SIG-M5 treated with dmso at 0.1 percent for 504 hours (cell line): ENCODE data around the gene UVSSA.

Source experiments
- DNase-seq: peaks from one replicate; lab custom pipeline; 2025; ENCODE audit not compliant: unreplicated experiment; lab: John Stamatoyannopoulos, UW

The UVSSA gene, protein sequence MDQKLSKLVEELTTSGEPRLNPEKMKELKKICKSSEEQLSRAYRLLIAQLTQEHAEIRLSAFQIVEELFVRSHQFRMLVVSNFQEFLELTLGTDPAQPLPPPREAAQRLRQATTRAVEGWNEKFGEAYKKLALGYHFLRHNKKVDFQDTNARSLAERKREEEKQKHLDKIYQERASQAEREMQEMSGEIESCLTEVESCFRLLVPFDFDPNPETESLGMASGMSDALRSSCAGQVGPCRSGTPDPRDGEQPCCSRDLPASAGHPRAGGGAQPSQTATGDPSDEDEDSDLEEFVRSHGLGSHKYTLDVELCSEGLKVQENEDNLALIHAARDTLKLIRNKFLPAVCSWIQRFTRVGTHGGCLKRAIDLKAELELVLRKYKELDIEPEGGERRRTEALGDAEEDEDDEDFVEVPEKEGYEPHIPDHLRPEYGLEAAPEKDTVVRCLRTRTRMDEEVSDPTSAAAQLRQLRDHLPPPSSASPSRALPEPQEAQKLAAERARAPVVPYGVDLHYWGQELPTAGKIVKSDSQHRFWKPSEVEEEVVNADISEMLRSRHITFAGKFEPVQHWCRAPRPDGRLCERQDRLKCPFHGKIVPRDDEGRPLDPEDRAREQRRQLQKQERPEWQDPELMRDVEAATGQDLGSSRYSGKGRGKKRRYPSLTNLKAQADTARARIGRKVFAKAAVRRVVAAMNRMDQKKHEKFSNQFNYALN

GRCh38 chr4:1346781-1347409, at the start of gene UVSSA:
UVSSA (plus strand) TSS chr4:1347208; CDS start chr4:1348092, 884 bp downstream.
- peak; percentile 95 for DNase-seq

GRCh38 chr4:1297456-1298325, 49.3 kb upstream of the UVSSA start:
- DNase-seq = no peak

GRCh38 chr4:1298461-1298860, 48.5 kb upstream of the UVSSA start:
- DNase-seq = no peak

DNA sequence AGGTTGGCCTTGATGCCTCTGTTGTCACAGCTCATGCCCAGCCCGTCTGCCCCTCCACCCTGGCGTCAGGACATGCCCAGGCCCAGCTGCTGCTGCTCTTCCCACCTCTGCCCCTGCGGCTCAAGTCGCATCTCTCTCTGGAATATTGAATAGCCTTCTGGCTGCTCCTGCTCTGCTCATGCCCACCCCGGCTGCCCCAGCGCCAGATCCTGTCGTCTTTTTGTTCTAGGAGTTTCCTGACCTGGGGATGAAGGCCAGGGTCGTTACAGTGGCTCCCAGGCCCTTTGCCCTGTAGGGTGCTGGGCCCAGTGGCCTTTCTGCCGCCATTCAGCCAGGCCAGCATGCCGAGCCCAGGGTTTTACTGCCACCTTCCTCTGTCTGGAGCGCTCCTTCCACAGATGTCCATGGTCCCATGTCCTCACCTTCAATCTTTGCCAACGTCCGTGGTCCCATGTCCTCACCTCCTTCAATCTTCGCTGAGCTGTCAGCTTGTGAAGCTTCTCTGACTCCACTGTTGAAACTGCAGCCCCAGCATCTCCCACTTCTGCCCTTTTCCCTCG, 47.6 kb upstream of the UVSSA start:
- no peak for DNase-seq

DNA sequence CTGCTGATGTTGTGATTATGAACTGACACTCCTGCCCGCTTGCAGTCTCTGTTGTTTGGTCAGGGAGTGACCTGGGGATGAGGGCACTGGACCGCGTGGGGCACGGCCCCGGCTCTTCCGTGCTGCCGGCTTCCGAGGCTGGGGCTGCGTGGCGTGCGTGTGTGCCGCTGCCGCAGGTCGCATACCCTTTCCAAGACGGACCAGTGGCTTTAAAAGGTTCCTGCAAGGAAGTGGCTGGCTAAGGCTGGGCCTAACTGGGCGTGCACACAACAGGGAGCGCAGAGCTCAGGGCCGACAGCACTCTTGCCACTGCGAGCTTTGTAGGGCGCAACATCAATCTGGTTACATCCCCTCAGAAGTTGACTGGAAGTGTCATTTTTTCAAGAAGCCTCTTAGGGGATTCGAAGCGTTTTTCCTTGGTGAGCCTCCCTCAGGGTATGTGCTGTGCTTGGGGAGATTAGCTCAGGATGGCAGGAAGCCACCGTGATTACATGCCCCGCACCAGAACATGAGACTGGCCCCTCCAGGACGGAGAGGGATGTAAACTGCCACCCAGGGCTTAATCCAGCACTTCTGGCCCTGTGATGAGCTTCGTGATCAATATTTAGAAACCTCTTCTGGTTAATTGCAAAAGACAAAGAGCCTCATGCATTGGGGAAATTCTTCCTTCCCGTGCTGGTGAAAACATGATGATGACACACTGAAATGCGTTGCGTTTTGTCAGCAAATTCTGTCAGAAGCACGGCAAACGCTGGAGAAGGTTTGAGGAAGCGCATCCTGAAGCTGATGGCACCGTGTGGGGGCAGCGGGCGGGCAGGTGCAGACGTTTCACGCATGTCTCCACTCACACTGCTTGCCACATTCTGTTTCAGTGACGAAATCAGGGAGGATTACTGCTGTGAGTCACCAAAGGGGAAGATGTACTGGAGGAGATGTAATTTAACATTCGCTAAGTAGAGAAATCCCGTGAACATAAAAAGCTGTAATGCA, 46.2 kb upstream of the UVSSA start:
- DNase-seq = peak; percentile 98

GRCh38 chr4:1302159-1302558, 44.8 kb upstream of the UVSSA start:
- DNase-seq = no peak

DNA sequence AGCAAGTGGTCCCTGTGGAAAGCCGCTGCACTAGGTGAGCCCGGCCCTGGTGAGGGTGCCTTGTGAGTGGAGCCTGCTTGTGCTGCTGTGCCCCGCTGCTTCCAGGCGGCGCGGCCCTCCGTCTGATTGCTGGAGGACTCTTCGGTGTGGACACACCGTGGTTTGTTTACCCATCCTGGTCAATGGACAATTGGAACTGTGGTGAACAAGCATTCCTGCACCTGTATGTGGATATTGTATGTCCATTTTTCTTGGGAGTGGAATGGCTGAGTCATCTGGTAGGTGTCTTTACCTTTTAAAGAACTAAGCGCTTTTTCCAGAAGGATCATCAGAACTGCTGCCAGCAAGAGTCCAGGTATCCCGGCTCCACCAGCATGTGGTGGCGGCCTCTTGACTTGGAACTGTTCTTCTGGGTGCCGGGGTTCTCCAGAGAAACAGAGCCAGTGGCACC, 41.7 kb upstream of the UVSSA start:
- DNase-seq = no peak

DNA sequence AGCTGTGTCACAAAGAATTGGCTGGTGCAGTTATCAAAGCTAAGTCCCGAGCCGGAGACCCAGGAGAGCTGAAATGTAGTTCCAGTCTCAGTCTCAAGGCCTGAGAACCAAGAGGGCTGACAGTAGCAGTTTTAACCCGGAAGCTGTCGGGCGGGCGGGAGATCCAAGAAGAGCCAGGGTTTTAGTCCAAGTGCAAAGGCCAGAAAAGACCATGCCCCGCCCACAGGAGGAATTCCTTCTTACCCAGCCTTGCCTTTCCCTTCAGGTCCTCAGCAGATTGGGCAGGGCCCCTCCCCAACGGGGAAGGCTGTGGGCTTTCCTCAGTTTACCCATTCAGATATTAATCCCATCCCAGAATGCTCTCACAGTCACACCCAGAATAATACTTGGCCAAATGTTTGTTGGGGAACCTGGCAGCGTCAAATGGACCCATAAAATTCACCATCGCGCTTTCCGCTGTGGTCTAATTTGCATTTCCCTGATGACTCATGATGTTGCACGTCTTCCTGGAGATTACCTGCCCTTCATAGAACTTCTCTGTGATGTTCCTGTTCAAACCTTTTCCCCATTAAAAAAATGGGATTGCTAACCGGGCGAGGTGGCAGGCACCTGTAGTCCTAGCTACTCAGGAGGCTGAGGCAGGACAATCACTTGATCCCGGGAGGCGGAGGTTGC, 41.1 kb upstream of the UVSSA start:
- DNase-seq = no peak

DNA sequence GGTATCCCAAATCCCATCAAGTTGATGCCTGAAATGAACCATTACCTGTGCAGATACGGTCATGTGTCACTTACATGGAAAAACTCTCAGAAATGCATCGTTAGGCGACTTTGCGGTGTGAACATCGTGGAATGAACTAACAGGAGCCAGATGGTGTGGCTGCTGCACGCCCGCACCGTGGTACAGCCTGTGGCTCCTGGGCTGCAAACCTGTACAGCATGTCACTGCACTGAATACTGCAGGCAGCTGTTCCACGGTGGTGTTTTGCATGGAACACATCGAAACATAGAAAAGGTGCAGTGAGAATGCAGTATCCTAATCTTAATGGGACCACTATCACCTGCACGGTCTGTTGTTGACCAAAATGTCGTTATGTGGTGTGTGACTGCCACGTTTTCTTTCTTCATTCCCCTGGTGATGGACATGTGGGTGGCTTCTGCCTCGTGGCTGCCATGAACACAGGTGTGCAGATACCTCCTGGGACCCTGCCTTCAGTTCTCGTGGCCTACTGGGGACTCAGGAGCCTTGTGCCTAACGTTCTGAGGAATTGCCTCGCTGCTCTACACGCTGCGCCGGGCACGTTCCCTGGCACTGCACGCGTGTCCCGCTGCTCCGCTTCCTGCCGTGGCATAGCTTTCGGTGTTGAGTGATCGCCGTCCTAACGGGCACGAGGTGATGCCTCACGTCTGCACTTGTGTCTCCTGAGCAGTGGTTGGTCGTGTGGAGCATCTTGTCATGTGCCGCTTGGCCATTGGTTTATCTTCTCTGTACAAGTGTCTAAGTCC, 38.9 kb upstream of the UVSSA start:
- DNase-seq = no peak

DNA sequence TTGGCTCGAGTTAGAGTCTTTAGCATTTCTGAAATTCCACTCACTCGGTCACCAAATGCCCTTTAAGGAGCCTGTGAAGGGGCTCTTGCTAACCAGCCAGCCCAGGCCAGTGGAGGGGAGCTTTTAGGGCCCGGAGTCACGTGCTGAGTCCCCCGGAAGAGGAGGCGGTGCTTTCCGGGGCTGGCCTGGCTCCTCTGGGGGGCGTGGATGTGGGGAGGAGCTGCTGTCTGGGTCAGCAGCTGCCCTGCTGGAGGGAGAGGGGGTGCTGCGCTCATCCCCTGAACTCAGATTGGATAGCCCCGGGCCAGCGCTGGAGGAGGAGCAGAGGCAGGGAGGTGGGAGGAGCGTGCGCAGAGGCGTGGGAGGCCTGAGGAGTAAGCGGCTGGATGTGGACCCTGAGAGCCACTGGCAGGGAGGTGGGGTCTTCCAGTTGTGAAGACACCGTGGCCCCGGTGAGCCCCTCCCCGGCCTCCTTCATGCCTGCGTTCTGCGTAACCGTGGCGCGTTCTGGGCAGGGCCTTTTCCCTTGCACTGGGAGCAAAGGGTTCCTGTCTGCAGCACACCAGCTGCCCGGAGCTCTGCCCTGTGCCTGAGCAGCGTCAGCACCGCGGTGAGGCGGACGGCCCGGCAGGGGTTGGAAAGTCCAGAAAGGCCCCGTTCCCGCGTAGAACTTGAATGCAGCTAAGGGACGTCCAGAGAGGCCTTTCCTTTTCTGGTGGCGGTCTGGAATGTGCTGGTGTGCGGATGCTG, 37.6 kb upstream of the UVSSA start:
- no peak for DNase-seq

GRCh38 chr4:1310031-1310795, 36.8 kb upstream of the UVSSA start:
- no peak for DNase-seq

- no peak for DNase-seq
Measured at GRCh38 chr4:1310796-1311631, 36.0 kb upstream of the UVSSA start.

DNA sequence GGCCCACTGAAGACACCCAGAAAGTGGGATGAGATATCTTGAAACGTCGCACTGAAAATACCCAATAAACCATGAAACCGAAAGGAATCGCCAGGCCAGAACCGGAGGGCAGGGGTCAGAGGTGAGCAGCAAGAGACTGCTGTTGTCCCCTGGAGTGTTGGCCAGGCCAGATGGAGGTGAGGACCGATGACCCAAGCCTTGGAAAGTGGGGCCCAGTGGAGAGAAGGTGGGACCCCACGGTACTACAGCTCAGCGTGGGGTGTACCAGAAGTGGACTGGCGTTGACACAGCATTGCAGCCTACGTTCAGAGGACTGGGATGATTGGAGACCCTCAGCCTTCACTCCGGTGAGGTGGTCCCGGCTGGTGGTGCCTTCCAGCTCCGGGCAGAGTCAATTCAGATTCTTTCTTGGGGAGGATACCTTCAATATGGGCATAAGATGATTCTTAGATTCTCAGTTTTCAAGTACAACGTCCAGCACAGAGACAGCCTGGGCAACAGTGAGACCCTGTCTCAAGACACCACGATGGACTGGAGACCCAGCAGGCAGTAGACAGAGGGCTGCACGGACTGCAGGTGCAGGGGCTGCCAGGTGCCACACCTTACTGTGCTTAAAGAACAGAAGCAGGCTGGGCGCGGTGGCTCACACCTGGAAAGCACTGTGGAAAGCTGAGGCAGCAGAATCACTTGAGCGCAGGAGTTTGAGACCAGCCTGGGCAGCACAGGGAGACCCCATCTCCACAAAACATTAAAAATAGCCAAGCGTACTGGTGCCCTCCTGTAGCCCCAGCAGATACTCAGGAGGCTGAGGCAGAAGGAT, 34.0 kb upstream of the UVSSA start:
- DNase-seq = no peak

DNA sequence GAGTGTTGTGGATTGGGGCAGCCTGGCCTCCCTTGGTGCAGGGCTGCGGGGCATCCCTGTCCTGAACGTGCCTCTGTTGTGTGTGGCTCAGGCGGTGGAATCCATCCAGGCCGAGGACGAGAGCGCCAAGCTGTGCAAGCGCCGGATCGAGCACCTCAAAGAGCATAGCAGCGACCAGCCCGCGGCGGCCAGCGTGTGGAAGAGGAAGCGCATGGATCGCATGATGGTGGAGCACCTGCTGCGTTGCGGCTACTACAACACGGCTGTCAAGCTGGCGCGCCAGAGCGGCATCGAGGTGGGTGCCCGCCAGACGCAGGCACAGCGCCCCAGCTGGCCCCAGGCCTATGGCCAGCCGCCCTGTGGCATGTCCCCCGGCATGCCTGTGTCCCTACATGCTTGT, 31.7 kb upstream of the UVSSA start:
- no peak for DNase-seq
